ENCODE data around the gene YIF1B.

The YIF1B gene

DNA sequence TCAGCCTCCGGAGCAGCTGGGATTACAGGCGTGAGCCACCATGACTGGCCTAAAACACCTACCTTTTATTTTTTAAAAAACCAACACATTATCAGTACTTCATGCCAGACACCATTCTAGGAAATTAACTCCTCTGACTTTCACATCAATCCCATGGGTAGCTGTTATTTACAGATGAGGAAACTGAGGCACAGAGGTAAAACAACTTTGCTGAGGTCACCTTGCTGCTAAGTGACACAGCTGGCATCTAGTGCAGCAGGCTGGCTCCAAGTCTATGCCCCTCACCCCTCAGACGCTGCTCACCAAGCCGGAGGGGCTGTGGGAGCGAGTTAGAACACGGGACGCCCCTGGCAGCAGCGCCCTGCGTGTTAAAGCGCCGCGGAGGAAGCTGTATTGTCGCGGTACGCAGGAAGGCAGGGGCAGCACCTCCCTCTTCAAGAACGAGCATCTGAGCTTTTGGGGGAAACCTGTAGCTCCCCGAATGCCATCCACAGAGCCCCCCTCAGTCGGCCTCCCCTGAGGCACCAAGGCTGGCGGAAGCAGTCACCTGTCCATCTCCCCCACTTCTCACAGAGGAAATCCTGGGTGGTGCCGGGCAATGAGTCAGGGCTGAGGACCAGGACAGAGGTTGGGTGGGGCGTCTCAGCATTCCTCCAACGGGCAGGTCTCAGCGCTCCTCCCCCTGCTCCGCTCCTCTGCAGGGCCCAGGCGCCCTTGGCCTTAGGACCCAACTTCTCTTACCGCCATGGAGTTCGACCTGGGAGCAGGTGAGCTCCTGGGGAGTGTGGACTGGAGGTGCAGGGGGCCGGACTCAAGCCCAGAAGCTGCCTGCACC, 12.0 kb downstream of the YIF1B start, which contains the start of gene C19orf33:
C19orf33 (plus strand) TSS at position 735 of the 835 bp plus-strand sequence; CDS start at position 746, 11 bp downstream.
- DNase-seq = no peak

DNA sequence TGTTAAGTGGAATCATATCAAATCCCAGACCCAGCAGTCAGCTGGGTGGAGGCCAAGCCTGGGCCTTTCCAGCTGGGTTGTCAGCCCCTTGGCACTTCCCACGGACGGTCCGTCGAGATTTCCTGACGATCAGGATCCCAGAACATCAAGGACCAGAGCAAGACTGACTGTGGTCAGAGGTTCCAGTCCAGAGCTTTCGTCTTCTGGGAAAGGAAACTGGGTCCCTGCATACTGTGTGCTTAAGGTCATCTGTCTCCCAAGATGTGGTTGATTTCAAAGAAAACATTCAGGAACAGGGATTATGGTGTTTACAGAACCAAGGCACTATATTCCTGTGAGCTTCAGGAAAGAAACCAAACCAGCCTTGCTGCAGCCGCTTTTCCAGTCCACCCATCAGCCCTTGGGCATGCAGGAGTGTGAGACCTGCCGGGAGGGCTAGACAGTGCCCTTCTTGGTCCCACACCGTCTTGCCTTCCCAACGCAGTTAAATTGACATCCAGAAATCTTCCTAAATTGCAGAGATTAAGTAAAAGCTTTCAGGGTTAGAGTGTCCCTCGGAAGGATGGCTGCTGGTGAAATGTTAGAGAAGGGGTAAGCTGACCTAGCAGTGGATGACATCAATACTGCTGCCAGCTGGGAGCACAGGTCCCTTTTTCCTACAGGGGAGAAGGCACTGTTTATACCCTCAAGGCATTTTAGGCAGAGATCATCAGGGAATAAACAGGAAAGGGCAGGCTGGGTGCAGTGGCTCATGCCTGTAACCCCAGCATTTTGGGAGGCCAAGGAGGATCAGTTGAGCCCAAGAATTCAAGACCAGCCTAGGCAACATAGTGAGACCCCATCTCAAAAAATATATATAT, 16.7 kb downstream of the YIF1B start:
- DNase-seq = no peak

DNA sequence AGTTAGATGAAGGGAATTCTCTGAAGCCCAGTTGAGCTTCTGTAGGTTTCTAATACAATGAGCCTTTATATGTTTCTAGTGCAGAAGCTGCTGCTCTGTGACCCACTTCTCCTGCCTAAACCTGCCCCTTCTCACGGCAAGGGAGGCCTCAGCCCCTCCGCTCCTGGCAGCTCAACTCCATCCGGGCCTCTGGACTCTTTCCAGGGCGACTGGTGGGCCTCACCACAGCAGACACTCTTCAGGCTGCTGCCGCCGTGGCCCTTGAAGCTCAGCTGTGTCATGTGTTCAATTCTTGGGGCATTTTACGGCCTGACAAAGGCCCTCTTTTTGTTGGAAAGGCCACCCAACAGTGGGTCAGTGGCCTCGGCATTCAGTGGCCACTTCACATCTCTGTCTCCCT, 21.7 kb downstream of the YIF1B start:
- DNase-seq = no peak

DNA sequence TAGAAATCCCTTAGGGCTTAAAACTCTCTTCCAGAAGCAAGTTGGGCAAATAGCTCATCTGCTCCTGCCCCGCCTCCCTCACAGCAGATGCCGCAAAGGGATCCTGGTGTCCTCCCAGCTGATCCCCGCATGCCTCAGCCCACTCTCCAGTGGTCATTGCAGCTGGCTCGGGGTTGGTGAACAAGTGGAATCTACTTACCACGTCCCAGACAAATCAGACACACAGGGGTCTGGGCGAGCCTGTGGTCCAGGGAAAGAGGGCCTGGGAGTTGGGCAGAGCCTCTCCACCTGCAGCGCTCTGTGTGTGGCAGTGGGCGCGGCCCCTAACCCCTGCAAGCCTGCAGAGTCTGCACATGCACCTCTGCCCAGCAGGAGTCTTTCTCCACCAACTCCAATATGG, 22.5 kb downstream of the YIF1B start:
- DNase-seq = no peak

DNA sequence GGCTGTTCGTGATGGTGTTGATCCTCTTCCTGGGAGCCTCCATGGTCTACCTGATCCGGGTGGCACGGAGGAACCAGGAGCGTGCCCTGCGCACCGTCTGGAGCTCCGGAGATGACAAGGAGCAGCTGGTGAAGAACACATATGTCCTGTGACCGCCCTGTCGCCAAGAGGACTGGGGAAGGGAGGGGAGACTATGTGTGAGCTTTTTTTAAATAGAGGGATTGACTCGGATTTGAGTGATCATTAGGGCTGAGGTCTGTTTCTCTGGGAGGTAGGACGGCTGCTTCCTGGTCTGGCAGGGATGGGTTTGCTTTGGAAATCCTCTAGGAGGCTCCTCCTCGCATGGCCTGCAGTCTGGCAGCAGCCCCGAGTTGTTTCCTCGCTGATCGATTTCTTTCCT, 23.9 kb downstream of the YIF1B start:
- DNase-seq = no peak

DNA sequence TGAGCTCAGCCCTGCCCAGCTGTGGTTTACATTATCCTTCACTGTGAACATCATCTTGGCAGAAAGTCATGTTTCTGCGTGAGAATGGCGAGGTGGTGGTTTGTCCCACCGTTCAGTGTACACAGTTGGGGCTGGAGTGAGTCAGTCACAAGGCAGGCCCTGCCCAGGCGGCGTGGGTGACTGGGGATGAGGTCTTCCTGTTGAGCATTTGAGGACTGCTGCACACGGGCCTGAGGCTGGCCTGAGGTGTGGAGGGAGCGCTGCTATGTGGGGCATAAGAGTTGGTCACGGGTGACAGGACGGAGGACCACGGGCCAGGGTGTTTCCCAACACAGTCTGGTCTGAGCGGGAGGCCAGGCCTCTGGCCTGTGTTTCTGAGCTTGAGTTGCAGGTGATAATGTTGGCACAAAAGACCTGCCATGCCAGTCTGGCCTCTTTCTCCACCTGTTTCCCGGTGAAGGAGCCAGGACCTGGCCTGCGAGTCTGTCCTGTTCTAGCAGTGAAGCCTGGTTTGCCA, 25.1 kb downstream of the YIF1B start:
- DNase-seq = no peak

DNA sequence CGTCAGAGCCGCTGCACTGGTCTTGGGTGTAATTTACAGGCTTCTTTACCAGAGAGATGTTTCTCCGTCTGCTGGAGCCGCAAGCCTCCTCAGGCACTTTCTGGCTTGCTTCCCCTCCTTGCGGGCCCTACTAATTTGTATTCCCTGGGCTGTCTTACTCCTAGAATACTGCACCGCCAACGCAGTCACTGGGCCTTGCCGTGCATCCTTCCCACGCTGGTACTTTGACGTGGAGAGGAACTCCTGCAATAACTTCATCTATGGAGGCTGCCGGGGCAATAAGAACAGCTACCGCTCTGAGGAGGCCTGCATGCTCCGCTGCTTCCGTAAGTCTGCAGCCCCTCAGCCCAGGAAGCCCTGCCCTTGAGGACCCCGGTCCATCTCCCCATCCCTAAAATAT, 25.8 kb downstream of the YIF1B start:
- no peak for DNase-seq

DNA sequence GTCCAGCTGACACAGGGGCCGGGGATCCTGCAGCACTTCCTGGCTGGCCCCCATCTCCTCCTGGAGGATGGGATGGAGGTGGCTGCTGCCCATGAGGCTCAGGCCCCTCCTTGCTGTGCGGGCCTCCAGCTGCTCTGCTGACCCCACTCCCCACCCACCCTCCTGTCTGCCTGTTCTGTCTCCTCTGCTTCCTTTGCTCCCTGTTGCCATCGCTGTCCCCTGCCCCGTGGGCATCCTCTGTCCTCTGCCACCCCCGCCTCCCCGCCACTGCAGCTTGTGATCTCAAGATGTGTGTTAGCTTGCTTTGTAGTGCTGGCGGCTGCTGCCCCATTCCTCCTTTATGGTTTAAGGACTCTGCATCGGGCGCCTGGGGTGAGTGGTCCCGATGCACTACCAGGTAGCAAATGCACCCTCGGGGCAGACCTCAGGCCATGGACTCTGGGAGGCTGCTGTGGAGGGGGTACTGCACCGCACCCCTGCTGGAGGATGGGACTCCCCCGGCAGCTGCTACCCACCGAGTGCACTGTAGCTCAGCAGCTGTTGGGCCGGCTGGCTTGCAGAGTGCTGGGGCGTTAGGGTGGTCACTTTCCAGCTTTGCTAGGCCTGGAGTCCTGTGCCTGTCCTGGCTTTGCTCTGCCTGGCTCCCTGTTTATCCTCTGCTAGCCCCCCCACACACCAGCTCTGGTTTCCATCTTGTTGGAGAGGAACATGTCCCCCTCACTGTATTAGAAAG, 27.5 kb downstream of the YIF1B start:
- DNase-seq = no peak

DNA sequence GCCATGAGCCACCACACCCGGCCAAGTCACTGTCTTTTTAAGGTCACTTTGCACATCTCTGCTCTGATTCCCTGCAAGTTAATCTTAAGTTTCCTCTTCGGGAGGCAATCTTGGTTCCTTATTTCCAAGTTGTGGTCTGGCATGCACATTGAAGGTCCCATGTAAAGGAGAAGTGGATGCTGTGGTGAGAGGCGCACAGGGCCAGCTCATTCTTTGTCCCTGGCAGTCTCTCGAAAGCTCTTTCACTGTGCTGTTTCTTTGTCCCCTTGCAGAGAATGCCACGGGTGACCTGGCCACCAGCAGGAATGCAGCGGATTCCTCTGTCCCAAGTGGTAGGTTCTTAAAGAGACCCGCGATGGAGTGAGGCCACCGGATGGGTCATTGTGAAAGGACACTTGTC, 28.1 kb downstream of the YIF1B start:
- DNase-seq = no peak

DNA sequence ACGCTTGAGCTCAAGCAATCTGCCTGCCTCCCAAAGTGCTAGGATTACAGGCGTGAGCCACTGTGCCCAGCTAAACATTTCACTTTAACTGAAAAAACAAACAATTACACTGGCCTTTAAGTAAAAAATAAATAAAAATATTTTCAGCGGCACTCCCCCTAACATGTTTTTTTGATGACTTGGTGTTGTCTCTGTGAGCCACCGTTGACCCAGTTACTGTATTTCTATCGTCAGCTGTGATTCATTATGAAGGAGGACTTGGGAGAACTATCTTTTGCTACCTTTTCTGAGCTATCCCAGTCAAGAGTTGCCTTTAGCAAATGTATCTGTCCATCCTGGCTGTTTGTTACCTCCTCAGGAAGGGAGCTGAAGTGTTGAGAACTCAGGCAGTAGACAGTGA, 30.2 kb downstream of the YIF1B start:
- no peak for DNase-seq

DNA sequence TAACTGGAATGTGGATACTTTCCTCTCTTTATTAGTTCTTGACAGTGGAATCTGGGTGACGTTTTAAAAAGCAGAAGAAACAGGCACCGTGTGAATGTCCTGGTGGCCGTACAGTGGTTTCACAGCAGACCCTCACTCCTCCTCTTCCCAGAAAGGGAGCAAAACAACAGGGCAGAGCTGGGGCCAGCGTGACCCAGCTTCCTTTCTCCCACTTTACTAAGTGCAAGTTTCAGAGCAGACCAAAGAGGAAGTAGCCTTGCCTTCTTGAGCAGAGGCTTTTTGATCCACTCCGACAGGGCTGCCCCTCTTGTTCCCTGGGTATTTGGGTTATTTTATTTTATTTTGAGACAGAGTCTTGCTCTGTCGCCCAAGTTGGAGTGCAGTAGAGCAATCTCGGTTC, 31.3 kb downstream of the YIF1B start:
- DNase-seq = no peak

DNA sequence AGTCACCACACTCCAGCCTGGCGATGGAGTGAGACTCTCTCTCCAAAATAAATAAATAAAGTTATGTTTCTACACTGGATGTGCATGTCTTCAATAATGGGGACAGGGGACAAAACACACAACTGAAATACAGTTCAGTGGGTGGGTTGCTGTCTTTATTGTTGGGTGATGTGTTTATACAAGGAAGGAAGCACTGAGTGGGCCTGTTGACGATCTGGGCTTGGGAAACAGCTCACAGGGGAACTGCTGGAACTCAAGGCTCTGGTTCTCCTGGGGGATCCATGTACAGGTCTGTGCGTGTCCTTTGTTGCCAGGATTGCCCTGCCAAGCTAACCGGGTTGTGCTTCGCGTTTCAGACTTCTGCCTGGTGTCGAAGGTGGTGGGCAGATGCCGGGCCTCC, 32.5 kb downstream of the YIF1B start:
- no peak for DNase-seq

DNA sequence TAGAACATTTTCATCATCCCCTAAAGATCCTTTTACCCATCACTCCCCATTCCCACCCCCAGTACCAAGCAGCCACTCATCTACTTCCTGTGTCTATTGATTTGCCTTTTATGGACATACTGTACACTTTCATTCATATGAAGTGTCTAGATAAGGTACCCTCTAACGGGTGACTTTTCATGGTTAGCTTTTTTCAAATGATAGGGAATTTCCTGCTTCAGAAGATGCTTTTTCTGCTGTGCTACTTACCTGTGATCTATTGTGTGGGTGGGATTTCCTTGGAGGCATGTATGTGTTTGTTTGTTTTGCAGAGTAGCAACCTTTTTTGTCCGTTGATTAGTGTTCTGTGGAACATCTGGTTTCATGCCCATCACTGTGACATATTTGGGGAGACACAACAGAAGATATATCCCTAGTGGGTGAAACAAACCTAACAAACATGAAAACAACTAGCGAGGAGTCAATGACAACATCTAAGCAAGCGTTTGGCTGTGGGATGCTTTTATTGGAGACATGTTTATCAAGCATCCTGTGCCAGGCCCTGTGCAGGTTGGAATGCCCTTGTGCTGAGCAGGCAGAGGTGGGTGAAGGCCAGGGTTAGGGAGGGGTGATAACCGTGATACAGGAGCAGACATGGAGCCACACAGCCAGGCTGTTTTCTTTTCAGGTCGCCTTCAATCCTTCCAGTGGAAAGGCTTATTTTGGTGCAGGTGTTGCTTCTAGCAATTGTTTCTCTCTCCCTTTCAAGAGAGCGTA, 33.8 kb downstream of the YIF1B start:
- no peak for DNase-seq

DNA sequence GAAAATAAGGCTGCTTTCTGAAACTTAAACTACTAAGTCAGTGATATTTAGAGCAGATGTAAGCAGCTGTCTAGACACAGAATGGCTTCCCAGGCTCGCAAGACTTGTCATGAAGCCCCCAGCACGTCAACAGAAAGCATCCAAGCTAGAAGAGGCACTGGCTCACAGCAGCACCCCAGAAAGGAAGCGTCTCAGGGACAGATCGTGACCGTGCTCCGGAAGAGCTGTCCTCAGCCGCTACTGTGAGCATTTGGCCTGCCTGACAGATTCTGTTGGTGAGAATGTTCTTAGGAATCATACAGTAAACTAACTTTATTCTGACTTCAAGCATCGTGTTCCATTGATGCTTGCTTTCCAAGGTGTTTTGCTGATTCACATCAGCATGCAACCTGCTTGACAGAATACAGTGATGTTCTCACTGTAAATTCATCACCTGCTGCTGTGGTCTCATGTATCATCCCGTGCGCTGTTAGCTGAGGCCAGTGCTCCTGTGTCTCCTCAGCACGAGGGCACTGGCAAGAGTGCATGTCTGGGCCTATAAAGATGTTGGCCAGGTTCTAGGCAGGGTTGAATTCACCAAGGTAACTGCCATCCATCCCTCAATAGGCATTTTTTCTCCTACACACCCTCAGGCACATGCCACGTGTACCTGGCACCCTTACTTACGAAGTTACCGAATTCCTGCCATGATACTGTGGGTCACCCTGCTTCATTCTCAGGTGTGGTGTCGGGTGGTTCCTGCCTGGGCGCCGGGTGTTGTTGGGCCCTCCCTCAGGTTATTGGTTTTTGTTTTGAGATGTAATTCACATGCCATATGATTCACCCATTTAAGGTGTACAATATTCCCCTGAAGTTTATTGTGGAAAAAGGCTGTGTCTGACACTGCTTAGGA, 35.5 kb downstream of the YIF1B start:
- no peak for DNase-seq

DNA sequence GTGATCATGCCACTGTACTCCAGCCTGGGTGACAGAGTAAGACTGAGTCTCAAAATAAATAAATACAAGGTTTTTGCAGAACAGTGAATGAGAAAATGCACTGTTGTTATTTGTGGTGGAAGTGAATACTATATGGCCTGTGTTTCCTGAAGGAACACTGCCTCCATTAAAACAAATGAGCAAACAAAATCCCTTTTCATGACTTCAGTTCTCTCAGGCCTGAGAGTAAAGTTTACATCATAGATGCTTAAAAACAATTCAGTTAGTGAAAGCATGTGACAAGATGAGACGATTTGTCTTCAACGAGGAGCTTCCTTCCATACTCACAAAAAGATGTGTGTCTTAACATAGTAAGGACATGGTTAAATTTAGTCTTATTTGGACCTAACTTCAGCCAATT, 37.0 kb downstream of the YIF1B start:
- no peak for DNase-seq

DNA sequence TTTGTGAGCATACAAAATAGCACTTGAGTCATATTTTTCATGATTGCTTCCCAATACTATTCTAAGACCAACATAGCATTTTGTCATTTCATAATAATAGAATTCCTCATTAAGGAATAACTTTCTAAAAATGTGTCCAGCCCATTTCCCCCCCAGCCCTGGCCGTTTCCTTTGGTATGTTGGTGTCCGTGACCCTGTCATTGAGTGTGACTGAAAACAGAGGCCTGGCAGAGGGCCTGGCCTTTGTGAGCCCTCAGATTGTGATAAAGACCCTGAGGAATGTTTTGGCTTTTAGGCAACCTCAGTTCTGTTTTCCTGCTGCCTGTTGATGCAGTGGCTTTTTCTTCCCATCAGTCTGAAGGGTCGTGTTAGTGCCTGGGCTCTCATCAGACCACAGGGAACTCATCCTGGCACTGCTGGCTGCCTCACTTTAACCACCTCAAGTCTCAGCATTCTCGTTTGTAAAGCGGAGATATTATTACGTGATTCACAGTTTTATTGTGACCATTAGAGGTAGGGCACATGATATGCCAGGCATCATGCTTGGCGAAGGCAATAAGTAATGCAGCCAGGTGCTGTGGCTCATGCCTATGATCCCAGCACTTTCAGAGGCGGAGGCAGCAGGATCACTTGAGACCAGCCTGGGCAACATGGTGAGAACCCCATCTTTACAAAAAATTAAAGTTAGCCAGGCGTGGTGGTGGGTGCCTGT, 37.6 kb downstream of the YIF1B start:
- no peak for DNase-seq

DNA sequence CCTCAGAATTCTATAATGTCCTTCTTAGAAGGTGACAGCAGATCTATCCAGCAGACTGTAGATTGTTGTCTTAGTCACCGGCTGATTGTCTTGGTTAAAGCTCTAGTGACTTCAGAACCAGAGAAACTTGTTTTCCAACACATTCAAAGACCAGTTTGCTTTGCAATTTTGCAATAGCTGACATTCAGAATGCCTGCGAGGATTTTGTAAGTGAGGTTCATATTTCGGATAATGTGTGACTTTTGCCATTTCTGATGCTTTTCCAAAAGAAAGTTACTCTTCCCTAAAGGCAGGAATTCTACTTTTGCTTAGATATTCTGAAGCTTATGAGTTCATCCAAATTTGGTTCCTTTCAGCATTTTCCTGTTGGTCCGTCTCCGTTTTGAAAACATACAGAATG, 38.2 kb downstream of the YIF1B start:
- no peak for DNase-seq

DNA sequence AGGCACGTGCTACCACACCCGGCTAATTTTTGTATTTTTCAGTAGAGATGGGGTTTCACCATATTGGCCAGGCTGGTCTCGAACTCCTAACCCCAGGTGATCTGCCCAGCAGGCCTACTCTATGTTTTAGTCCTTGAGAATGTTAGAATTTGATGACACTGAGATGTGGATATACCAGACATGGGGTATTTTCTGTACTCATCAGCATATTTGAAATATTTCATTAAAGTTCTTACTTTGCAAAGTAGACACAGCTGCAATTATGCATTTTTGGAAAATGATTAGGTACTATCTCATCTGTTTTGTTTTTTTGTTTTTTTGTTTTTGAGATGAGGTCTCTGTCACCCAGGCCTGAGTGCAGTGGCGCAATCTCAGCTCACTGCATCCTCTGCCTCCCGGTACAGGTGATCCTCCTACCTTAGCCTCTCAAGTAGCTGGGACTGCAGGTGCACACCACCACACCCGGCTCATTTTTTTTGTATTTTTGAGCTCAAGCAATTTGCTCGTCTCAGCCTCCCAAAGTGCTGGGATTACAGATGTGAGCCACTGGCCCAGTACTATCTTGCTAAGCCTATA, 38.7 kb downstream of the YIF1B start:
- DNase-seq = no peak

DNA sequence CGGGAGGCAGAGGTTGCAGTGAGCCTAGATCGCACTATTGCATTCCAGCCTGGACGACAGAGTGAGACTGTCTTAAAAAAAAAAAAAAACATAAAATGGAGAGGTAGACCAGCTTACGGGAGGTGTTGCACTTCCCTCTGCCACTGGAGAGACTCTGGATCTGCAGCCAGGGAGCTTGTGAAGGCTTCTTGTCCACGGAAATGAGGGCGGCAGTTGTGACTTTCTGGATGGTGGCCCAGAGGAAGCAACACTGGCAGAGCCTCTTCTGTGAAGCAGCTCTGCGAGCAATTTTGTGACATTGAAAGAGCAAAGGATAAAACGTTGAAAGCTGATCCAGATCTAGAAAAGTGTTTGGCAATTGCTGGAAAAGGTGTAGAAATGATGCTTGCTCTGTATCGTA, 41.0 kb downstream of the YIF1B start:
- DNase-seq = no peak

DNA sequence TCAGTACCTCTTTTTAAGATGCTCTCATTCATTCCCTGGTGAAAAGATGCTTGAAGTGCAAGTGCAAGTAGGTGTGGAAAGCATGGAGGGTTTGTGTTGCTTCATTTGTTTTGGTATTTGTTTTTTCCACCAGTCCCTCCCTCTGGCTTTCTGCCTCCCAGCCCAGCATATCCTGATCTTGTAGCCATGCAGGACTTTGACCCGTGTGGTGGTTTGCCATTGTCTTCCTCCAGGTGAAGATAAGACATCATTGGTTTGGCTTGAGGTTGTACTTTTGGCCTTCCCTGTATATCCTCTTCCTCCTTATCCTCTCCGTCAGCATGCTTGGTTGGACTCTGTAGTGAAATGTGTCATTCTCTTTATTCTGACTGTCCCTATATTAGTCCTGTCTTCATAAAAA, 42.2 kb downstream of the YIF1B start:
- DNase-seq = no peak

Measured in NCI-H1694 treated with DMSO at 0.1 percent for 48 hours (cell line).